Upper lobe of left lung (tissue), 4 donors: Measurements from ENCODE around the gene HEPHL1.

Experiments
- CTCF ChIP-seq, 6 experiments: fragments of 450-650 bp in 4 of 6; fragments of 200-600 bp in 2 of 6; sonication (generic) in 2 of 6; IDR thresholded peaks; one replicate each; pipeline ENCODE4 v1.5.1; 2016 to 2019; ENCODE audit warnings: antibody characterized with exemption in 6 of 6
- EP300 ChIP-seq, 4 donors: sonication (generic); formaldehyde crosslinking; IDR thresholded peaks; one replicate each; pipeline ENCODE4 v1.5.1; 2017; ENCODE audit warnings: antibody characterized with exemption in 4 of 4, control low read depth in 2 of 4
- POLR2A ChIP-seq, 4 donors: fragments of 450-650 bp; IDR thresholded peaks; one replicate each; pipeline ENCODE4 v1.5.1; 2016 to 2017; ENCODE audit warnings: antibody characterized with exemption in 4 of 4, mild to moderate bottlenecking in 2 of 4
- POLR2AphosphoS5 ChIP-seq, 2 donors: sonication (generic); formaldehyde crosslinking; IDR thresholded peaks; one replicate each; pipeline ENCODE4 v1.5.1; 2017; ENCODE audit warnings: antibody characterized with exemption in 2 of 2

DNA sequence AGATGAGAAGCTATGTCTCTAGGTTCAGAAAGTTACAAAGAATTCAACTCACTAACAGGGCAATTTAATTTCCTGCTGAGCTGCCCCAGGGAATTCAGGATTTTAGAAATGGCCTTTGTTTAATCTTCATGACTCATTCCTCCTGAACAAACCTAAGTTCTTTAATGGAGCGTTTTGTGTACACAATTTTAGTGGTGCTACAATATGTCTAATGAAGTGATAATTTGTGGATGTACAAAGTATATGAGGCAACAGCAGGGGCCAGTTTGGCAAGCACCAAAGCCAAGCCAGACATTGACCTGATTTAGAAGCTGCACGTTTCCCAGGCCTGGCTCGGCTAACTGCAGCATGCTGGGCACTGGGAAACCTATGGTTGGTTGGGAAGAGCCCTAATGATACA is 34.4 kb upstream of the HEPHL1 start:
- no peak for TF ChIP-seq POLR2A (IDR thresholded peaks at IDR 0.05)
- no peak for TF ChIP-seq CTCF (IDR thresholded peaks at IDR 0.05)
- no peak for TF ChIP-seq EP300 (IDR thresholded peaks at IDR 0.05)
- no peak for TF ChIP-seq POLR2AphosphoS5 (IDR thresholded peaks at IDR 0.05)
